ENCODE results near the gene TMEM123. TPM values are rescaled to one million over a fixed set of nuclear protein-coding genes. Genes with fewer than 3 reads are reported as not detected.
A peak's percentile ranks its signal among the peaks of the same experiment; 100 is the strongest.

The TMEM123 gene
- total RNA-seq, 1 experiment from 2014 or later: 400 TPM

GRCh38 chr11:102393272-102393730 is 59.3 kb downstream of the TMEM123 start:
- peak in 1 of 2 experiments; percentile 13 for TF ChIP-seq CTCF (IDR thresholded peaks at IDR 0.05; ENCODE audit: insufficient read depth in 1 of 2, low read depth in 1 of 2, low read length in 1 of 2, severe bottlenecking in 1 of 2, unreplicated experiment in 1 of 2)
- BruUV-seq (replicated peaks): no TSS peak
- peaks cover 80% of the 10 kb centered on the region for H3K36me3 Mint-ChIP-seq (ENCODE audit: insufficient read depth, unreplicated experiment)
- H3K36me3 ChIP-seq (ENCODE audit: control insufficient read depth, insufficient read depth, low read length): peaks cover 14% of the 10 kb centered on the region; the same call in 1 of the 2 replicates
- peaks cover 9% of the 10 kb centered on the region for H3K4me1 Mint-ChIP-seq (ENCODE audit: low read depth, unreplicated experiment)
- POLR2A ChIA-PET: no interaction called here
- H3K9me3 ChIP-seq: no peaks in the 10 kb centered on the region
- intact Hi-C loops (cut with micrococcal nuclease; ENCODE audit: unreplicated experiment): loop anchor here (5.0 kb wide), 1 partner anchor 51 kb away; no protein-coding TSS in a partner anchor
- no peaks in the 10 kb centered on the region for H3K9me3 Mint-ChIP-seq (ENCODE audit: unreplicated experiment)
- H3K27me3 Mint-ChIP-seq (ENCODE audit: insufficient read depth, unreplicated experiment): no peaks in the 10 kb centered on the region
- no peak for DNase-seq
- 0 out of 2 replicates have a peak, but pooled peaks cover 3% of the 10 kb centered on the region for H3K4me1 ChIP-seq
- no peak overlapping the region for H3K4me3 ChIP-seq (ENCODE audit: low read depth, low read length)
- no peaks in the 10 kb centered on the region for H3K27me3 ChIP-seq (replicated peaks; ENCODE audit: control insufficient read depth, insufficient read depth, low read length)
- H3K27ac Mint-ChIP-seq (ENCODE audit: unreplicated experiment): no peak overlapping the region
- CTCF ChIA-PET: interaction anchor here (0.6 kb wide), 1 partner anchor 222 kb away, joined by 3 read pairs; no protein-coding TSS in a partner anchor
- H3K4me3 Mint-ChIP-seq (ENCODE audit: unreplicated experiment): no peak overlapping the region

- peaks cover 15% of the 10 kb centered on the region for H3K4me1 Mint-ChIP-seq (ENCODE audit: low read depth, unreplicated experiment)
- H3K4me1 ChIP-seq: peaks cover 7% of the 10 kb centered on the region
- TF ChIP-seq CTCF (IDR thresholded peaks at IDR 0.05; ENCODE audit: insufficient read depth in 1 of 2, low read depth in 1 of 2, low read length in 1 of 2, severe bottlenecking in 1 of 2, unreplicated experiment in 1 of 2): no peak
- no peaks in the 10 kb centered on the region for H3K27me3 Mint-ChIP-seq (ENCODE audit: insufficient read depth, unreplicated experiment)
- H3K9me3 ChIP-seq: no peaks in the 10 kb centered on the region
- BruUV-seq (replicated peaks): no TSS peak
- intact Hi-C loops (cut with micrococcal nuclease; ENCODE audit: unreplicated experiment): loop anchor here (2.0 to 5.0 kb wide), 2 partner anchors 35 to 49 kb away; no protein-coding TSS in a partner anchor
- POLR2A ChIA-PET: no interaction called here
- H3K4me3 ChIP-seq (ENCODE audit: low read depth, low read length): no peak overlapping the region
- no peaks in the 10 kb centered on the region for H3K9me3 Mint-ChIP-seq (ENCODE audit: unreplicated experiment)
- peaks cover 15% of the 10 kb centered on the region; the same call in 1 of the 2 replicates for H3K36me3 ChIP-seq (ENCODE audit: control insufficient read depth, insufficient read depth, low read length)
- CTCF ChIA-PET: interaction anchor here (0.8 to 2.5 kb wide), 7 partner anchors 10 to 275 kb away, joined by 3 to 45 read pairs (median 11); no protein-coding TSS in a partner anchor
- H3K36me3 Mint-ChIP-seq (ENCODE audit: insufficient read depth, unreplicated experiment): peaks cover 72% of the 10 kb centered on the region
- H3K27me3 ChIP-seq (replicated peaks; ENCODE audit: control insufficient read depth, insufficient read depth, low read length): no peaks in the 10 kb centered on the region
- DNase-seq: no peak
- no peak overlapping the region for H3K4me3 Mint-ChIP-seq (ENCODE audit: unreplicated experiment)
- no peak overlapping the region for H3K27ac Mint-ChIP-seq (ENCODE audit: unreplicated experiment)
Measured at GRCh38 chr11:102391549-102392237, 60.9 kb downstream of the TMEM123 start.

- peak; percentile 97 to 98 for TF ChIP-seq CTCF (IDR thresholded peaks at IDR 0.05; ENCODE audit: insufficient read depth in 1 of 2, low read depth in 1 of 2, low read length in 1 of 2, severe bottlenecking in 1 of 2, unreplicated experiment in 1 of 2)
- Mint-ChIP-seq H3K27ac (ENCODE audit: unreplicated experiment) (peak overlapping the region; percentile 3), H3K27me3 (ENCODE audit: insufficient read depth, unreplicated experiment) (no peaks in the 10 kb centered on the region), H3K36me3 (ENCODE audit: insufficient read depth, unreplicated experiment) (peaks cover 64% of the 10 kb centered on the region), H3K4me3 (ENCODE audit: unreplicated experiment) (no peak overlapping the region), H3K9me3 (ENCODE audit: unreplicated experiment) (no peaks in the 10 kb centered on the region), H3K4me1 (ENCODE audit: low read depth, unreplicated experiment) (peaks cover 21% of the 10 kb centered on the region)
- DNase-seq: peak; percentile 89
- H3K36me3 ChIP-seq (ENCODE audit: control insufficient read depth, insufficient read depth, low read length): peaks cover 14% of the 10 kb centered on the region; the same call in 1 of the 2 replicates
- H3K9me3 ChIP-seq: no peaks in the 10 kb centered on the region
- CTCF ChIA-PET: interaction anchor here (0.5 to 2.5 kb wide), 26 partner anchors 9 to 276 kb away, joined by 3 to 45 read pairs (median 4); partner anchors contain the start of gene MMP20
- POLR2A ChIA-PET: no interaction called here
- no peak overlapping the region for H3K4me3 ChIP-seq (ENCODE audit: low read depth, low read length)
- H3K4me1 ChIP-seq: peaks cover 16% of the 10 kb centered on the region
- no TSS peak for BruUV-seq (replicated peaks)
- no peaks in the 10 kb centered on the region for H3K27me3 ChIP-seq (replicated peaks; ENCODE audit: control insufficient read depth, insufficient read depth, low read length)
- intact Hi-C loops (cut with micrococcal nuclease; ENCODE audit: unreplicated experiment): loop anchor here (1.0 to 5.0 kb wide), 6 partner anchors 36 to 275 kb away; partner anchors contain the start of gene TMEM123
Measured at GRCh38 chr11:102390667-102391465, 61.7 kb downstream of the TMEM123 start.

Data from Caco-2 (cell line).